Hepatocyte (in vitro differentiated cells): ENCODE measurements around the gene ELAVL2.

Experiments used
- EZH2 ChIP-seq: fragments of 200-600 bp; sonication (generic); IDR thresholded peaks from 2 replicates; pipeline ENCODE4 v1.6.1; 2016; ENCODE audit warnings: antibody characterized with exemption, mild to moderate bottlenecking, borderline replicate concordance
- TF ChIP-seq, protein P1 (sequence below): fragments of 200-600 bp; sonication (generic); IDR thresholded peaks from 2 replicates; pipeline ENCODE4 v1.5.1; 2016; ENCODE audit warnings: antibody characterized with exemption, mild to moderate bottlenecking; ENCODE audit not compliant: poor library complexity

DNA sequence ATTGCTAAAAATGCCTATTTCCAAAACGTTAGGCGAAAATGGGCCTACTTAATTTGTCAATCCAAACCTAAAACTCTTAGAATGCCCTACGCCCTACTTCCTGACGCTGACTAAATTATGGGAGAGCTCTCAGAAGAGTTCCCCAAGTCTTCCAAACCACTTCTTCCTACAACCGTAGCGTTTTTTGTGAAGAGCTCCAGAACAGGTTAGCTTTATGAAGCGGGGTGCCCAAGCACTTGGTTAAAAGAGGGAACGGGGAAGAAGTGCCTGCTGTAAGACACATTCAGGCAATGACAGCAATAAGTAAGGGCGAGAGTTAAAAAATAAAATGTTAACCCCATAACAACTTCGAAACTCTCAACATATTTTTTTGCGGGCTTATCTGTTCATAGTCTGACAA, 2.8 kb downstream of the ELAVL2 start:
- TF ChIP-seq, protein P1, sequence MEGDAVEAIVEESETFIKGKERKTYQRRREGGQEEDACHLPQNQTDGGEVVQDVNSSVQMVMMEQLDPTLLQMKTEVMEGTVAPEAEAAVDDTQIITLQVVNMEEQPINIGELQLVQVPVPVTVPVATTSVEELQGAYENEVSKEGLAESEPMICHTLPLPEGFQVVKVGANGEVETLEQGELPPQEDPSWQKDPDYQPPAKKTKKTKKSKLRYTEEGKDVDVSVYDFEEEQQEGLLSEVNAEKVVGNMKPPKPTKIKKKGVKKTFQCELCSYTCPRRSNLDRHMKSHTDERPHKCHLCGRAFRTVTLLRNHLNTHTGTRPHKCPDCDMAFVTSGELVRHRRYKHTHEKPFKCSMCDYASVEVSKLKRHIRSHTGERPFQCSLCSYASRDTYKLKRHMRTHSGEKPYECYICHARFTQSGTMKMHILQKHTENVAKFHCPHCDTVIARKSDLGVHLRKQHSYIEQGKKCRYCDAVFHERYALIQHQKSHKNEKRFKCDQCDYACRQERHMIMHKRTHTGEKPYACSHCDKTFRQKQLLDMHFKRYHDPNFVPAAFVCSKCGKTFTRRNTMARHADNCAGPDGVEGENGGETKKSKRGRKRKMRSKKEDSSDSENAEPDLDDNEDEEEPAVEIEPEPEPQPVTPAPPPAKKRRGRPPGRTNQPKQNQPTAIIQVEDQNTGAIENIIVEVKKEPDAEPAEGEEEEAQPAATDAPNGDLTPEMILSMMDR: no peak
- no peak for TF ChIP-seq EZH2
